Pulmonary artery endothelial cell (primary cell): ENCODE results near the gene PPP1R1B. TPM values are rescaled to one million over a fixed set of nuclear protein-coding genes. Genes with fewer than 3 reads are reported as not detected.
"Not testable (repeated sequence)": the region's sequence is repeated elsewhere in the genome, so short reads cannot be mapped to it uniquely, and the experiment has no call there.

Source experiments
- DNase-seq: peaks from one replicate; pipeline ENCODE4 v3.0.0-alpha.2; 2011; ENCODE audit warnings: low read depth, low spot score
- total RNA-seq: library from RNA; depleted of rRNA; stranded (reverse); fragments of >200 nt; gene quantifications from 2 replicates; pipeline ENCODE4 v1.2.3, GENCODE V29; 2014

PPP1R1B gene
- not detected in 2 replicates for total RNA-seq

DNA sequence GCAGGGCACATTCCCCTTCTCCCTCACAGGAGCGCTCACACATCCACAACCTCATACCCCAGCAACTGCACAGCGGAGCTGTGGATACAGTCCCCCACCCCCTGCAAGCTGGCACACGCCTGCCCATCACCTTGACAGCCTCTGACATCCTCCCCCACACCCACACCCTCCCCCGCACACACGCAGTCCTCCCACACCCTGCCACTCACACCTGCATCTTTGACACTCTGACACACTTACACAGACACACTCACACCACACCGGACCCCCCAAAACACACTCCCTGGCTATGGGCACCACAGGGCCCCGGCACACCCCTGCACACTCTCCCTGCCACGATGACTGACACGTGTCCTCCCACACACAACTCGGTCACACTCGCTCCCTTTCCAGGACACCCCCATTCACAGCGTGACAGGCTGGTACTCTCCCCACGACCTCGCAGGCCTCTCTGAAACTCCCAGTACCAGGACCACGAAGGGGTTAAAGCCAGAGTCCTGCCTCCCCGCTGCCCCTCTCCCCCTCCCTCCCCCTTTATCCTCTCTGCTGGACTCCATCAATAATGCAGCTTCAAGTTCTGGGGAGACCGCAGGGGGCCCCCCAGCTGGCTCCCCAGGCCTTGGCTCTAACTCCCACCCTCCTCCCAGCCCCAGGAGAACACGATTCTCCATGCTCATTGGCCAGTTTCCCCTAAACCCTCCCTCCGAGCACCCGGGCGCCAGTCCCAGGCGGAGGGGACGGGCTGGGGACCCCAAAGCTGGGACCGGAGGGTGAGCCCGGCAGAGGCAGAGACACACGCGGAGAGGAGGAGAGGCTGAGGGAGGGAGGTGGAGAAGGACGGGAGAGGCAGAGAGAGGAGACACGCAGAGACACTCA, at the start of gene PPP1R1B:
PPP1R1B (plus strand) TSS at position 782 of the 876 bp plus-strand sequence. CDS start 441 bp downstream, outside the sequence.
- no peak for DNase-seq

DNA sequence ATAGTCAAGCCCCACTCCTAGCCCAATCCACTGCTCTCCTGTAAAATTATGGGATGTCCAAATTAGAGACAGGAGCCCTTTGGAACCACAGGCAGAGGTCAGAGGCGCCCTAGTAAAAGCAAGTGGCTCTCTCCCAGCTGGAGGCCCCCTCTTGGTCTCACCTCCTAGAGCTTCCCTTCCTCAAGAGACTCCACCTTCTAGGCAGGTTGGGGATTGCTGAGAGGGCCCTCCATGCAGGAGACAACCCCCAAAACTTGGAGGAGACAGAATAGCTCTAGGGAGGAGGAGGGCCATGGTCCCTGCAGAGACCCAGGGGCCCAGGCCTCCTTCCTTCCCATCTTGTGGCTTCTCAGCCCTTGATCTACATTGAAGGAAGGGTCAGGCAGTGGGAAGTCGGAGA, 48.5 kb upstream of the PPP1R1B start:
- no peak for DNase-seq

DNA sequence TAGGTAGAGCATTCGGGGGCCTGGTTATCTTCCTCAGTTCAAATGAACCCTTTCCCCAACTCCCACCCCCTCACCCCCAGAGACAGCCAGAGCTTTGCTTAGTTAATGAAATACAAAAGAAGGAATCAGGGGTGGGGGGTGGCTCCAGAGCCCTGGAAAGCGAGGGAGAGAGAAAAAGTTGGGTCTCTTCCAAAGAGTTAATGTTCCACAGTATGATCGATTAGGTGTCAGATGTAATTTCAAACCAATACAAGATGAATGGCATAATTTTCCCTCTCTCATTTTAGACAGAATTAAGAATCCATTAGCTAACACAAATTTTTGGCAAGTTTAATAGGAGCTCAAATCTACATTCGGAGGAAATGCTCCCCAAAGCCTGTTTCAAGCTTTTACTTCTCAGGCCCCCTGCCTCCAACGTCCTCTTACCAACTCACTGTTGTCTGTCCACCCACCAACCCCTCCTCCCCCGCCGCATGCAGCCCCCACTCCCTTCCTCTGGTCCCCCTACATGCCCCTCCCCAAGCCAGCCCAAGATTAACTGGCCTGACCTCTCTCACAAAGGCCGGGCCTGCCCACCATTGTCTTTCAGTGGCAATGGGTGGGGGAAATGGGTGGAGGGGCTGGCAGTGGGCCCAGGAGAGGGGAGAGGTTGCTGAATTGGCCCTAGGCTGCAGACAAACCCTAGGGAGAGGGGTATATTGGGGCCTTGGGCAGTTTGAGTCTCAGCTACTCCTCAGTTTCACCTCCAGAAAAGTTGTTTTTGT, 47.3 kb upstream of the PPP1R1B start:
- no peak for DNase-seq

DNA sequence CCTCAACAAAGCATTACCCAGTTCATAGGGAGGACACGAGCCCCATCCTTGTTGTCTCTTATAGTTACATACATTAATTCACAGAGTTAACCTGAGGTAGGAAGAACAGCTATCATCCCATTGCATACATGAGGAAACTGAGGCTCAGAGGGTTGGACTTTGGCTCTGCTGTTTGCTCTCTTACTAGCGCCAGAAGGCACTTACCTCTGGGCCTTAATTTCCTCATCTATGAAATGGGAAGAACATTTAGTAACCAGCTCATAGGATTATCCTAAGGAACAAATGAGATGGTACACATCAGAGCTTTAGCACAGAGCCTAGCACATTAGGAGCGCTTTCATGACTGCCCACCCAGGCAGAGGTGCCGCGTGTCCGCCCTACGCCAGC, 46.7 kb upstream of the PPP1R1B start:
- DNase-seq = no peak

DNA sequence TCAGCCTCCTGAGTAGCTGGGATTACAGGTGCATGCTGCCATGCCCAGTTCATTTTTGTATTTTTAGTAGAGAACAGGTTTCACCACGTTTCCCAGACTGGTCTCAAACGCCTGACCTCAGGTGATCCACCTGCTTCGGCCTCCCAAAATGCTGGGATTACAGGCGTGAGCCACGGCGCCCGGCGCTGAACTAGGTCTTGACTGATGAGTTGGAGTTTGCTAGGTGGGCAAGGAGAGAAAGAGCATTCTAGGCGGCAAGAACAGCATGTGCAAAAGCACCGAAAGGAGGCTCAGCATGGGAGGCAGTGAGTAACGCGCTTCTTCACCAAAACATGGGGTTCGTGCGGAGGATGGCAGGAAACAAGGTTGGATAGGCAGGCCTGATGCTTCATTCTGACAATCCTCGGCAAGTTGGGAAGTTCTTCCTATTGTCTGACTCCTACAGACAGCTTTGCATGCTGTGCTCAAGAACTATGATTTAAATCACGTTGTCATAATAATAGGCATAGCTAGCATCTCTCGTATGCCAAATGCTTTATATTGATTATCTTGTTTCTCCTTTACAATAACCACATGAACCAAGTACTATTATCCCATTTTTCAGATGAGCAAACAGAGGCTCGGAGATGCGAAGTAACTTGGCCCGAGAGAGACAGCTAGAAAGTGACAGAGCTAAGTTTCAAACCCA, 45.5 kb upstream of the PPP1R1B start:
- DNase-seq = no peak

DNA sequence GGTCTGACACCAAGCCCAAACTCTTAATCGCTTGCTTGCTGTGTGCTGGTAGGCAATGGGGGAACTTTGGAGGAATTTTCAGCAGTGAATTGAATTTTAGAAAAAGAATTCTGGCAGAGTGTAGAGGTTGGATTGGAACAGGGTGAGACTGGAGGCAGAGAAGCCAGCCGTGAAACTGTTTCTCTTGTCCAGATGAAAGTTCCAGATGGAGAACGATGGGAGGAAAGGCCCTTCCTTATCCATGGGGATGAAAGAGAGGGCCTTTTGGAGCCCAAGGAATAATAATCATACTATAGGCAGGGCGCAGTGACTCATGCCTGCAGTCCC, 45.0 kb upstream of the PPP1R1B start:
- DNase-seq = no peak

DNA sequence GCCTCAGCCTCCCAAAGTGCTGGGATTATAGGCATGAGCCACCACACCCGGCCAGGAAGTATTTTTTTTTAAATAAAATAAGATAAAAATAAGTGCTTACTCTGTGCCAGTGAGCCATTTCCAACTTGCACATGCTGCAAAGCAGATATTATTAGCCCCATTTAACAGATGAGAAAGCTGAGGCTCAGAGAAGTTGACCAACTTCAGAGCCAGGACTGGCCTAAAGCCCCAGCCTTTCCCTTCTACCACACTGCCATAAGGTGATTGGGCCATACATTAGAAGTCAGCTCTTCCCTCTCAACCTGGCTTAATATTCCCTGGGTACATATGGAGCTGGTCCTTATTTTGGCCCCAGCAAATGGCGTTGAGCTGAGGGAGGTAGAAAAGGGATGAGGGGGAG, 44.1 kb upstream of the PPP1R1B start:
- no peak for DNase-seq

DNA sequence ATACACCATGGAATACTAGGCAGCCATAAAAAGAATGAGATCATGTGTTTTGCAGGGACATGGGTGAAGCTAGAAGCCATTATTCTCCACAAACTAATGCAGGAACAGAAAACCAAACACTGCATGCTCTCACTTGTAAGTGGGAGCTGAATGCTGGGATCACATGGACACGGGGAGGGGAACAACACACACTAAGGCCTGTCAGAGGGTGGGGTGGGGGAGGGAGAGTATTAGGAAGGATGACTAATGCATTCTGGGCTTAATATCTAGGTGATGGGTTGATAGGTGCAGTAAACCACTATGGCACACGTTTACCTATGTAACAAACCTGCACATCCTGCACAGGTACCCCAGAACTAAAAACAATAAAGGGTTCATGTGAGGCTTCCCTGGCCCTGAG, 36.6 kb upstream of the PPP1R1B start:
- not testable (repeated sequence) for DNase-seq

DNA sequence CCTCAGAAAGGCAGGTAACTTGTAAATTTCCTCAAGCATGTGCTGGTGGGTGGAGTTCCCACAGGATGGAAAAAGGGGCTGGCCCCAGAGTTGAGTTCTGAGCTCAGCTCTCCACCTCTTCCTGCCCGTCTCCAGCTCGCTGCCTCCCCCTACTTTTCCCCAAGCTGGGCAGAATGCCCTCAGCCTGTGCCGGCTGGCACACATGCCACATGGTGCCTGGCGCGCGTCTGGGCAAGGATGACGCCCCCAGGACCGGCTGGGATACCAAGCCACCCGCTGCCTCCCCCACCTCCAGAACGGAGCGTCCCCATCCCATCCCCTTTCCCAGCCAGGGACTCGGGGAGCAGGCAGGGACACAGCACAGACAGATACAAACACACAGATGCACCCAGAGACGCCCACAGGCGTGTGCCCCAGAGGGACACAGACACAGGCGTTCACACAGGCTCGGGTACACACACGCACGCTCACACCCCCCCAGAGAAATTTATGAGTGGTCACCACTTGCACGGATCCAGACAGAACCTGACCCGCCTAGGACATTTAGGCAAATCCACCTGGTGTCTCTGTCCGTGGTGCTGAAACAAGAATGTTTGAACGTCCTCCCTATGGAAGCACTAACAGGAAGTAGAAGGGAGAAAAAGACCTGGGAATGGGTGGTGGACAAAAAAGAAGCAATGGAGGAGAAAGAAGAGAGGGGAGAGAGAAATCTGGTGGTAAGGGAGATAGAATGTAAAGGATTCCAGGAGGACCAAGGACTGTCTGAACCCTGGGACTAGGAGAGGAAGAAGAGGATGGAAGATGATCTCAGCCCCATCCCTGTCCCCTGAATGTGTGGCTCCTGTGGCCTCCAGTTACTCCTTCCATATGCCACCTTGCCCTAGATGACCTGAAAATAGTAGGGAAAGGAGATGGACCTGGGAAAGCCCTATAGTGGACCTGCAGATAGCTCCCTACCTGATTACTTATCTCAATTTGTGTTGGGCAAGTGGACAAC, 34.5 kb upstream of the PPP1R1B start:
- DNase-seq = no peak

DNA sequence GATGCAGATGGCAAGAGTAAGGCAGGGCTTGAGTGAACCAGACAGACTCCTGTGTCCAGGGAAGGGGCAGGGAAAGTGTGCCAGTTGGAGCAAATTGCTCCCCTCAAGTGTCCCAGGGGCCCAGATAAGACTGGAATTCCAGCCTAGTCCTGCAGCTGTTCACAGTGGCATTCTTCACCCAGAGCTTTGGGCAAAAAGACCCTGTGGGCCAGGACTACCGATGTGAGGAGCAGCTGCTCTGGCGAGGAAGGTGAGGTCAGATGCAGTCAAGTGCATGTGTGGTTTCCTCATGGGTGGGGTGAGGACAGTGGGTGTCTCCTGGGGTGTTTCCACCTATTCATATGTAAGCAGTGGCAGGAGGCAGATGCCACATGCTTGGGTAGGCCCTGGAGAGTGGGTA, 33.4 kb upstream of the PPP1R1B start:
- no peak for DNase-seq

DNA sequence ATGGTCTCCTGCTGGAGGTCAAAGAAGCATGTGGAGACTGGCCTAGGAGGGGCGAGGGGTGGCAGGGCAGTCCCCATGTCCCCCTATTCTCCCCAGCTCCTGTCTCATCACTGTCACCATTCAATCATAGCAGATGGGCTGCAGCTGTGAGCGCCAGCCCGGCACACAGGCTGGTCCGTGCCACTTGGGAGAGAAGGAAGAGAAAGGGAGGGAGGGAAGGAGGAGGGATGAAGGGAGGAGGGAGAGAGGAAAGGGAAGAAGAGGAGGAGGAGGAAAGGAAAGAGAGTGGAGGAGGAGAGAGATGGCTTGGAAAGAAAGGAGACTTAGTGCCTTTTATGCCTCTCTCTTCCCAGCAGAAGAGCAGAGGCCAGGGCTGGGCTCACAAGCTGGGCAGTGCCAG, 31.5 kb upstream of the PPP1R1B start:
- DNase-seq = no peak

DNA sequence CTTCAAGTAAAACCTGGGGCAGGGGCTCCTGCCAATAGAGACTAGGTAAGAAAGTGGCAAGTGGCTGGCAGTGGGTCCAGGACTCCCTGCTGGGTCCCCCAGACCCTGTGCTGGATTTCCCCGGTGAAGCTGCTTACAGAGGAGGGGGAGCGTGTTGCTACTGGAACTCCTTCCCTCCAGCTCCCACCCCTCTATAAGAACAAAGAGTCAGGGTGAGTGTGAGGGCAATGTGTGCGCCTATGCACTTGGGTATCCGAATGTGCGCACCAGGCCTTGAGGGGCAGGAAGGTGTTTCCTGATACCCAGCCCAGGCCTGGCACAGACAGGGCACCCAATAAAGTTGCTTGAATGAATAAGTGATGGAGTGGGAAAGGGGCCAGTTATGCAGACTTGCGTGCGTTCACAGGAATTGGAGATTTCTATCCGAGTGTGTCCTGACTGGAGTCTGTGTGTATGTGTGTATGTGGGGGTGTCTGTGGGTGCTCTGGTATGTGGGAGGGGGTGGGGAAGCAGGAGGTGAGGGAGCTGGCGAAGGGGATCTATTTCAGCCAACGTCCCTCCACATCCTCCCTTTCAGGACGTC, 30.7 kb upstream of the PPP1R1B start:
- no peak for DNase-seq

DNA sequence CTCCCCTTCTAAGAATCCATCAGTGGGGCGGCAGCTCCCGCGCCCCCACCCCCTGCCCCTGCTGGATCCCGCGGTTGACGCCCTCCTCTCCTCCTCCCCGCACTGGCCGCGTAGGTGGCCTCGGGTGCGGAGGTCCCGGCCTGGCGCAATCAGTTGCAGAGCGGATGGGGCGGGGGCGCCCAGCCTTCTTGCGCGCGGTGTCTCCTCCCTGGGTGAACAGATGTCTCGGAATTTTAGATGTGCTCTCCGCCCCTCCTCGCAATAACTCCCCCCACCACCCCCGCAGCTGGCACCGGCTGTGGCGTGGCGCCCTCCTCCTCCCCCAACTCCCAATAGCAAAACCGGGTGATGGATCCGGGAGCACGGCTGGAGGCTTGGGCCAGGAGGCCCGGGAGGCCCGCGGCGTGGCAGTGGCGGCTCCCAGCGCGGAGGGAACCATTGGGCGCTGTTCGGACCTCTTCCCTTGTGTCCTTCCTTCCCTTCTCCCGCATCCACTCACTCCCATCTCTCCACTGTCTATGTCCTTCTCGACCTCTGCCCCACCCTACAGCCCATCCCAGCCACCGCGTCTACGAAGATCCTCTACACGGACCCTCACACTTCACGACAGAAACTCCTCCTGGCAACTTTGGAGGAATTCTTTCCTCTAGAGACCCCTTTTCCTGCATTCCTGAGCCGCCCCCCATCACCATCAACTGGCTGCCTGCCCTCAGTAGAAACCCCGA, 30.0 kb upstream of the PPP1R1B start:
- DNase-seq = no peak

DNA sequence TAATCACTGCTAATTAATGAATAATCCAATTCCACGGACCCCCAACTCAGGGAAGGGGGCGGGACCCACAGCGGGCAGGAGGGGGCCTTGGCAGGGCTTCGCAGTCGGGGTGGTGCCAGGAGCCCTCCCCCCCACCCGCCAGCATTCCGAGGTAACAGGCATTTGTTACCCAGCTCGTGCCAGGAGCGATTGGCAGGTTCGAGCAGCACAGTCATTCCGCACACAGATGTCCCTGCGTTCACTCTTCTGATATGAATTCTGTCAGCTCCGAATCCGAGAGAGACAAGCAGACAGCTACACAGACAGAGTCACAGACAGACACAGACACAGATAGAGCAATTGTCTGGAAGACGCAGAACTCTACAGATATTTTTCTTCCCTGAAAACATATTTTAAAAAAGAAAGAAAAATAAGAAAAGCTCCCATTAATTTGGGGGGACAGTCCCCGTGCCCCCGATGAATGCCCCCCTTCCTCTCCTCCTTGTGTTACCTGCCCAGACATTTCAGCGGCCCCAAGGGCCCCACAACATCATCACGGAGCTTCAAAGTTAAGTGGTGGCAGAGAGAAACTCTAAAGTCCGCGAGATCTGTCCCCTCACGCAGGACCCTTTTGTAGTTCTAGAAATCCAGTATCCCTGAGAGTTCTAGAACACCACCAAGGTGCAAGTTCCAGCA, 29.2 kb upstream of the PPP1R1B start:
- DNase-seq = no peak

DNA sequence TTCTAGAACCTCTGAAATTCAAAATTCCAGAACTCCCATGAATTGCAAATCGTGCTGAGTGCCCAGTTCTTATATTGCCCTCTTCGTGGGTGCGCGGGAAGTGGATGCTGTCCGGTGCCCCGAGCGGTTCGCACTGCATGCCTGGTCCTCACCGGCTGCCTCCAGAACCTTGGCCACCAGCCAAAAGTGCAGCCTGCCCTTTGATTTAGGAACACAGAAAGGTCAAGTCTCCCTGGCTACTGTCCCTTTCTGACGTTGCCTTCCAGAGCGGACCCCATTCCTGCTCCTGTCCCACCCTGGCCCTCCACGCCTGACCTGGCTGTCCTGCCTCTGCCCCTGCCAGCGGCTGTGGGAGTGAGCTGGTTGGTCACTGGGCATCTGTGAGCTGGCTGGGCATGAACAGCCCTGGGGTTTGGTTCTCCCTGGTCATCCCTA, 28.7 kb upstream of the PPP1R1B start:
- no peak for DNase-seq

DNA sequence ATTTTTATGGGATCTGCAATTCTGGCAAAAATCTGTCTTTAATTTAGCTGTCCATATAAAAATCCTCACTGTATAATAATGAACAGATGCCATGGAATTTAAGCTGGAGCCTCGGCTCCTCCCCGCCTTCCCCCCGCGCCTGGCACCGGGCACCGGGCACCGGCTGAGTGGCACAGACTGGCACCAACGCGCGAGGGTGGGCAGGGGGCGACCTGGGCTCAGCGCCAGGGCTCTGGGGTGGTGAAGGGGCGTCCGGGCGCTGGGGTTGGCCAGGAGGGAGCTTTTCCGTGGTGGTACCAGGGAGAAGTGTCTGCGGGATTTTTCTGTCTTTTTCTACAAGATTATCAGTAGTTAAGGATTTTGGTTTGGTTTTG, 28.1 kb upstream of the PPP1R1B start:
- no peak for DNase-seq

DNA sequence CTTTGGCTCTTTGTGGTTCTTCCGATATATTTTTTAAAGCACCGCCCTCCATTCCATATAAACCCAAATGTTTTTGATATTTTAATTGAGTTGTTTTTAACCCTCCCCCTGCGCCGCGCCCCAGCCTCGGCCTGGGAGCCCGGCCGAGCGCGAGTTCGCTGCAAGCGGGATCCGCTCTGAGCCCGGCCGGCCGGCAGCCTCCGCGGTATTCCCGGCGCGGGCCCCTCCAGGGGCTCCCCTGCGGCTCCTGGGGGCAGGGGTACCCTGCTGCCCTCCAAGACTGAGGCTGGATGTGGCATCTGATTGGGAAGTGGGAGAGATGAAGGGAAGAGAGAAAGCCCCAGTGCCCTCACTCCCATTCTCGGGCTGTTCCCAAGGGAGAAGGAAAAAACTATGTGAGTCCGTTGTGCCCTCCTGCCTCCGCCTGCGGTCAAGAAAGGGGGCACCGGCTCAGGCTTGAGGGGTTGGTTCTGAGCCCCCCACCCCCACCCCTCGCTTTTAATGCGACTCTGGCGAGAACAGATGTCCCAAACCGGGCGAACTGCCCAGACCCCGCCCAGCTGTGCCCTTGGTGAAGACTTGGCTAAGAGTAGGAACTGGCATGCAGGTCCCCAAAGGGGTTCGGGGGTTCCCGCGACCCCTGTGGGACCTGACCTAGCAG, 27.6 kb upstream of the PPP1R1B start:
- DNase-seq = no peak

DNA sequence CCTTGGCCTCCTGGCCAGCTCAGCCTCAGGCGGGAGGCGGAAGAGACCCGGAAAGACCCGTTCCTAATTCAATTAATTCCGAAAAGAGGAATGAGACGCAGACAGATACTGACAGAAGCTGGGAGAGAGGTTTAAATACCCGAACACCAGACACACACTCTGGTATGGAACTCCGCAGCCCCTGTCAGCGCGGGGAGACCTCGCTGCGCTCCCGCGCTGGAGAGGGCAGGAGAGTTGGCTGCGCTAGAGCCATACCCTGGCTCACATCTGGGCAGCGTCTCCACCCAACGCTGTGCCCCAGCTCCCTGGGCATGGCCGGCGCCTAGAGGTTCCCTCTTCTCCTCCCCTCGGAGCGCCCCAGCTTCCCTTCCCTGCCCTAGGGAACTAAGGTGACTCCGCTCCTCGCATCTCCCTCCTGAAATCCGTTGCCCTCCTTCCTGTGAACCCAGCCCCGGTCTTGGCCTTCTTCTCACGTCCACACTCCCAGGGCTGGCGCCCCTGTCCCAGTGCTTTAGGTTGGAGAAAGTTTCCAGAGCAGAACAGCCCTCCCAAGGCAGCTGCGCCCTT, 27.0 kb upstream of the PPP1R1B start:
- DNase-seq = no peak
